ENCODE measurements around the gene RUNDC1.

Gene RUNDC1

GRCh38 chr17:43020030-43020621, 39.8 kb downstream of the RUNDC1 start:
- TF ChIP-seq CTCF (IDR thresholded peaks at IDR 0.05; ENCODE audit: low read depth, low read length): no peak
- DNase-seq (ENCODE audit: low read depth in 2 of 2): peak; percentile 32 to 53
- peak overlapping the region in 1 of 2 donors; percentile 13 for H3K4me3 ChIP-seq (replicated peaks in 1 of 2; ENCODE audit: low read depth in 2 of 2, low read length in 2 of 2)

GRCh38 chr17:43020789-43021740, 40.7 kb downstream of the RUNDC1 start:
- peak; percentile 76 for DNase-seq (ENCODE audit: low read depth in 2 of 2)
- TF ChIP-seq CTCF (IDR thresholded peaks at IDR 0.05; ENCODE audit: low read depth, low read length): no peak
- peak overlapping the region; percentile 99 to 100 for H3K4me3 ChIP-seq (replicated peaks in 1 of 2; ENCODE audit: low read depth in 2 of 2, low read length in 2 of 2)

- H3K4me3 ChIP-seq (replicated peaks in 1 of 2; ENCODE audit: low read depth in 2 of 2, low read length in 2 of 2): peak within 1 kb of the TSS; percentile 99 to 100
- no peak for TF ChIP-seq CTCF (IDR thresholded peaks at IDR 0.05; ENCODE audit: low read depth, low read length)
- peak; percentile 76 to 80 for DNase-seq (ENCODE audit: low read depth in 2 of 2)
Observed at GRCh38 chr17:43021741-43022512, 41.6 kb downstream of the RUNDC1 start, which contains the start of gene VAT1. Gene VAT1, minus strand, starts transcription at chr17:43022385. Its CDS starts 63 bp downstream, at chr17:43022322.

- TF ChIP-seq CTCF (IDR thresholded peaks at IDR 0.05; ENCODE audit: low read depth, low read length): peak; percentile 88
- peak within 1 kb of the TSS; percentile 55 to 61 for H3K4me3 ChIP-seq (replicated peaks in 1 of 2; ENCODE audit: low read depth in 2 of 2, low read length in 2 of 2)
- peak; percentile 96 for DNase-seq (ENCODE audit: low read depth in 2 of 2)
Observed at GRCh38 chr17:43024407-43025289, 44.3 kb downstream of the RUNDC1 start, which contains the start of gene RND2. Gene RND2, plus strand, starts transcription at chr17:43025231. Its CDS starts 117 bp downstream, at chr17:43025348.

GRCh38 chr17:43025290-43025657, 44.9 kb downstream of the RUNDC1 start:
- peak overlapping the region; percentile 38 to 46 for H3K4me3 ChIP-seq (replicated peaks in 1 of 2; ENCODE audit: low read depth in 2 of 2, low read length in 2 of 2)
- TF ChIP-seq CTCF (IDR thresholded peaks at IDR 0.05; ENCODE audit: low read depth, low read length): no peak
- no peak for DNase-seq (ENCODE audit: low read depth in 2 of 2)
